B cell (primary cell): ENCODE results near the gene CCDC88C.

Experiments
- EZH2 ChIP-seq: IDR thresholded peaks from 2 replicates; pipeline ENCODE4 v1.6.1; 2012; ENCODE audit warnings: borderline replicate concordance, low read depth, mild to moderate bottlenecking, moderate library complexity, low read length; ENCODE audit not compliant: insufficient read depth, poor library complexity, severe bottlenecking
- TF ChIP-seq, protein P1 (sequence below): fragments of 200-600 bp; IDR thresholded peaks from one replicate; pipeline ENCODE4 v1.8.0; 2022; ENCODE audit warnings: antibody characterized with exemption, mild to moderate bottlenecking

DNA sequence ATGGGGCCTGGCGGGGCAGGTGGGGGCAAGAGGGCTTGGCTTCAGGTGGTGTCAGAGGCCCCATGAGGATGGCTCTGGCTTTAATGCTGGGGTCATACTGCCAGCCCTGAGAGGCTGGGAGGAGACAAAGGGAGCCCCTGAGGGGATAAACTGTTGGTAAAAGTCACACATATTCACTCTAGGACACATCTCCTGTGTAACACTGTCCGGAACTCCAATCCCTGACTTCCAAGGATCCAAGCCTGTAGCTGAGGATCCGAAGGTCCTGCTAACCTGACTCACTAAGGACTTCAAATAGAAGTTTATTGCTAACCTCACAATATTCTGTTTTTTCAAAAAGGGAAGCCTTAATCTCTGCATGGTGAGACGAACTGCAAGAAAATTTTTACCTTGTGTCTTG is 134.0 kb downstream of the CCDC88C start:
- TF ChIP-seq, protein P1, sequence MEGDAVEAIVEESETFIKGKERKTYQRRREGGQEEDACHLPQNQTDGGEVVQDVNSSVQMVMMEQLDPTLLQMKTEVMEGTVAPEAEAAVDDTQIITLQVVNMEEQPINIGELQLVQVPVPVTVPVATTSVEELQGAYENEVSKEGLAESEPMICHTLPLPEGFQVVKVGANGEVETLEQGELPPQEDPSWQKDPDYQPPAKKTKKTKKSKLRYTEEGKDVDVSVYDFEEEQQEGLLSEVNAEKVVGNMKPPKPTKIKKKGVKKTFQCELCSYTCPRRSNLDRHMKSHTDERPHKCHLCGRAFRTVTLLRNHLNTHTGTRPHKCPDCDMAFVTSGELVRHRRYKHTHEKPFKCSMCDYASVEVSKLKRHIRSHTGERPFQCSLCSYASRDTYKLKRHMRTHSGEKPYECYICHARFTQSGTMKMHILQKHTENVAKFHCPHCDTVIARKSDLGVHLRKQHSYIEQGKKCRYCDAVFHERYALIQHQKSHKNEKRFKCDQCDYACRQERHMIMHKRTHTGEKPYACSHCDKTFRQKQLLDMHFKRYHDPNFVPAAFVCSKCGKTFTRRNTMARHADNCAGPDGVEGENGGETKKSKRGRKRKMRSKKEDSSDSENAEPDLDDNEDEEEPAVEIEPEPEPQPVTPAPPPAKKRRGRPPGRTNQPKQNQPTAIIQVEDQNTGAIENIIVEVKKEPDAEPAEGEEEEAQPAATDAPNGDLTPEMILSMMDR = no peak
- no peak for TF ChIP-seq EZH2
